Measurements from ENCODE around the gene PHF11.

The PHF11 gene

DNA sequence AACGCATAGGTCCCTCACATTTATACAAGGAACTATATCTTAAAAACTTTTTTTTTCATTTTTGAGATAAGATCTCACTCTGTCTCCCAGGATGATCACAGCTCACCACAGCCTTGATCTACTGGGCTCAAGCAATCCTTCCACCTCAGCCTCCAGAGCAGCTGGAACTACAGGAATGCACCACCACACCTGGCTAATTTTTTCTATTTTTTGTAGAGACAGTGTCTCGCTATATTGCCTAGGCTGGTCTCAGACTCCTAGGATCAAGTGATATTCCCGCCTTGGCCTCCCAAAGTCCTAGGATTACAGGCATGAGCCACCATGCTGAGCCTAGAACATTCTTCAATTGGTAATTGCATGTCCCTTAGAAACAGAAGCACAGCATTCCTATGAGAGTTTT lies 47.9 kb downstream of the PHF11 start:
- no peak for DNase-seq
- TF ChIP-seq, protein P1, sequence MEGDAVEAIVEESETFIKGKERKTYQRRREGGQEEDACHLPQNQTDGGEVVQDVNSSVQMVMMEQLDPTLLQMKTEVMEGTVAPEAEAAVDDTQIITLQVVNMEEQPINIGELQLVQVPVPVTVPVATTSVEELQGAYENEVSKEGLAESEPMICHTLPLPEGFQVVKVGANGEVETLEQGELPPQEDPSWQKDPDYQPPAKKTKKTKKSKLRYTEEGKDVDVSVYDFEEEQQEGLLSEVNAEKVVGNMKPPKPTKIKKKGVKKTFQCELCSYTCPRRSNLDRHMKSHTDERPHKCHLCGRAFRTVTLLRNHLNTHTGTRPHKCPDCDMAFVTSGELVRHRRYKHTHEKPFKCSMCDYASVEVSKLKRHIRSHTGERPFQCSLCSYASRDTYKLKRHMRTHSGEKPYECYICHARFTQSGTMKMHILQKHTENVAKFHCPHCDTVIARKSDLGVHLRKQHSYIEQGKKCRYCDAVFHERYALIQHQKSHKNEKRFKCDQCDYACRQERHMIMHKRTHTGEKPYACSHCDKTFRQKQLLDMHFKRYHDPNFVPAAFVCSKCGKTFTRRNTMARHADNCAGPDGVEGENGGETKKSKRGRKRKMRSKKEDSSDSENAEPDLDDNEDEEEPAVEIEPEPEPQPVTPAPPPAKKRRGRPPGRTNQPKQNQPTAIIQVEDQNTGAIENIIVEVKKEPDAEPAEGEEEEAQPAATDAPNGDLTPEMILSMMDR (IDR thresholded peaks at IDR 0.05): no peak
- no peaks in the 10 kb centered on the region for H3K9me3 ChIP-seq
- H3K36me3 ChIP-seq: peaks cover 23 to 79% (median 46%) of the 10 kb centered on the region in 3 donors
- H3K27ac ChIP-seq: no peak overlapping the region
- H3K4me3 ChIP-seq: no peak overlapping the region
- no peaks in the 10 kb centered on the region for H3K27me3 ChIP-seq
- H3K4me1 ChIP-seq: no peaks in the 10 kb centered on the region
- intact Hi-C loops (cut with DNase I; ENCODE audit: low total_unique reads): no loop called here

DNA sequence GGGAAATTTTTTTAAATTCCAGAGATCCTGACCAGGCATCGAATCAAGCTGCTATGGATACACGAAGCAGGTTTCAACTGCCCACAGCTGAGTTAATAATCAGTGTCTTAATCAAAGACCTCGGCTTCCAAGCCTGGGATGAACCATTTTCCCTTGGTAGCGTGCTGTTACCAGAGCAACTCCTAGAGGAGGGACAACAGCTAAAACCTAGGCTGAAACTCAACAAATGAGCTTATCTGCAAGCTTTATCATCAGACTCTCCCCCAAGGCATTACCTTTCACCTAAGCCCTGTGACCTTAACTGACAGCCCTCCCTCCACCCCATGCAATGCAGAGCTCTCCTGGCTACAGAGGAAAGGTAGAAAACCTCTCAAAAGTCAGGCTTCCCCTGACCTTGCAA lies 49.9 kb downstream of the PHF11 start:
- Histone ChIP-seq H3K27ac (no peak overlapping the region), H3K36me3 (peaks cover 29 to 89% (median 42%) of the 10 kb centered on the region in 3 donors), H3K4me3 (no peak overlapping the region), H3K9me3 (no peaks in the 10 kb centered on the region), H3K27me3 (no peaks in the 10 kb centered on the region), H3K4me1 (no peaks in the 10 kb centered on the region)
- no peak for DNase-seq
- intact Hi-C loops (cut with DNase I; ENCODE audit: low total_unique reads): no loop called here
- TF ChIP-seq, protein P1 (IDR thresholded peaks at IDR 0.05): no peak

DNA sequence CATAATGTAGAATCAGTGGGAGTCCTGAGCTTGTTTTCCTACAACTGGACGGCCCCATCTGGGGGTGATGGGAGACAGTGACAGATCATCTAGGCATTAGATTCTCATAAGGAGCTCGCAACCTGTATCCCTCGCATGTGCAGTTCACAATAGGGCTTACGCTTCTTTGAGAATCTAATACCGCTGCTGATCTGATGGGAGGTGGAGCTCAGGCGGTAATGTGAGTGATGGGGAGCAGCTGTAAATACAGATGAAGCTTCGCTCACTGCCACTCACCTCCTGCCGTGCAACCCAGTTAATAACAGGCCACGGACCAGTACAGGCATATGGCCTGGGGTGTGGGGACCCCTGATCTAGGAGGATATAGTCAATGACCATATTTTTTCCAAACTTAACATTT lies 50.8 kb downstream of the PHF11 start:
- Histone ChIP-seq H3K4me1 (no peaks in the 10 kb centered on the region), H3K4me3 (no peak overlapping the region), H3K27me3 (no peaks in the 10 kb centered on the region), H3K36me3 (peaks cover 29 to 90% (median 33%) of the 10 kb centered on the region in 3 donors), H3K9me3 (no peaks in the 10 kb centered on the region), H3K27ac (no peak overlapping the region)
- TF ChIP-seq, protein P1 (IDR thresholded peaks at IDR 0.05): no peak
- no peak for DNase-seq
- intact Hi-C loops (cut with DNase I; ENCODE audit: low total_unique reads): no loop called here

DNA sequence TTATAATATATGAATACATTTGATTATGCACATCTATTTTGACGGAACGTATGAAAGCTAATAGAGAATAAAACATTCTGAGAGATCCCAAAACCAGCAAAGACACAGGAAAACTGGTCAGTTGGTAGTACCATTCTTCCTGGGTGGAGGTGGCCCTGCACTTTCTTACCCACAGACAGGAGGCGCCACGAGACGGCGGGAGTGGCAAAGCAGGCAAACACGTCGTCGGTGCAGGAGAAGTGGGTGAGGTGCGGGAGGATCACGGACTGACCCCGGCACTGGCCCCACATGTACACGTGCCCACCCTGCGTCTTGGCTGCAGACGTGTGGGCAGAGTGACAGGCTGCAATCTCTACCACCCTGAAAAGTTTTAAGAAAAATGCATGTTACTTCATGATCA lies 53.5 kb downstream of the PHF11 start:
- Histone ChIP-seq H3K27ac (no peak overlapping the region), H3K36me3 (peaks cover 37 to 90% (median 39%) of the 10 kb centered on the region in 3 donors), H3K27me3 (no peaks in the 10 kb centered on the region), H3K9me3 (no peaks in the 10 kb centered on the region), H3K4me3 (no peak overlapping the region), H3K4me1 (no peaks in the 10 kb centered on the region)
- TF ChIP-seq, protein P1 (IDR thresholded peaks at IDR 0.05): peak in 1 of 2 experiments; percentile 20
- intact Hi-C loops (cut with DNase I; ENCODE audit: low total_unique reads): no loop called here
- DNase-seq: no peak

DNA sequence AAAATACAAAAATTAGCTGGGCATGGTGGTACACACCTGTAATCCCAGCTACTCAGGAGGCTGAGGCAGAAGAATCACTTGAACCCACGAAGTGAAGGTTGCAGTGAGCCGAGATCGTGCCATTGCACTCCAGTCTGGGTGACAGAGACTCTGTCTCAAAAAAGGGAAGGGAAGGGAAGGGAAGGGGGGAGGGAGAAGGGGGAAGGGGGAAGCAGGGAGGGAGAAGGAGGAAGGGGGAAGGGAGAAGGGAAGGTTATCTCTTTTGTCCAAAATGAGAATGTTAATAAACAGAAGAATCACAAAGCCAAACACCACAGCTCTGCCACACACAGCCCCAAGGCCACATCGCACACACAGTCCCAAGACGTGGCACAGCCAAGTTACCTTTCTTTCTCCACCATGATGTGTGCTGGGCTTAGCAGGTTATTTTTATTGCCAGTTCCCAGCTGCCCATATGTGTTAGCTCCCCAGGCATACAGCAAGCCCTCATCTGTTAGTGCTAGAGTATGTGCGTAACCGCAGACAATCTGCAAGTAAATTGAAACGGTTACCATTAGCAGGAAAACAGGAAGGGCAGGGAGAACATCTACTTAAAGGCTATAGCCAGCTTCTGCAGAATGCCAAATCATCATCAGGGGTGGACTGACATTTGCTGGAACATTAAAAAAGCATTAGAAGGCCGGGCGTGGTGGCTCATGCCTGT lies 55.3 kb downstream of the PHF11 start:
- no peak overlapping the region for H3K4me3 ChIP-seq
- H3K4me1 ChIP-seq: no peaks in the 10 kb centered on the region
- DNase-seq: no peak
- no peak overlapping the region for H3K27ac ChIP-seq
- H3K27me3 ChIP-seq: no peaks in the 10 kb centered on the region
- intact Hi-C loops (cut with DNase I; ENCODE audit: low total_unique reads): loop anchor here (10.0 kb wide), 1 partner anchor 54 kb away; no protein-coding TSS in a partner anchor
- TF ChIP-seq, protein P1 (IDR thresholded peaks at IDR 0.05): no peak
- H3K9me3 ChIP-seq: no peaks in the 10 kb centered on the region
- peaks cover 28 to 88% (median 36%) of the 10 kb centered on the region in 3 donors for H3K36me3 ChIP-seq

All from tibial artery (tissue), 4 donors.